T-helper 1 cell (primary cell): ENCODE data around the gene PPP2R3C.
"Not testable (repeated sequence)": the region's sequence is repeated elsewhere in the genome, so short reads cannot be mapped to it uniquely, and the experiment has no call there.

Source experiments
- DNase-seq, 5 donors: peaks; one replicate each; pipeline ENCODE4 v3.0.0-alpha.2; 2012 to 2020

Gene PPP2R3C

GRCh38 chr14:35124127-35124526 is 2.3 kb upstream of the PPP2R3C start:
- DNase-seq, result no peak

DNA sequence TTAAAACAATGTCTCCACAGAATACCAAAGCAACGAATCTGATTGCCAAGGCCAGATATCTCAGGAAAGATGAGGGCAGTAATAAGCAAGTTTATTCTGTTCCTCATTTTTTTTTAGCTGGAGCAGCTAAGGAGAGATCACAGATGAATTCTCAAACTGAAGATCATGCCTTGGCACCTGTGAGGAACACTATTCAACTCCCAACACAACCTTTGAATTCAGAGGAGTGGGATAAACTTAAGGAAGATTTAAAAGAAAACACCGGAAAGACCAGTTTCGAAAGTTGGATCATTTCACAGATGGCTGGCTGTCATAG is 1.6 kb upstream of the PPP2R3C start:
- no peak for DNase-seq

GRCh38 chr14:35122696-35123387 is 1.1 kb upstream of the PPP2R3C start:
- no peak for DNase-seq

GRCh38 chr14:35121026-35121886 is 534 bp downstream of the PPP2R3C start:
- DNase-seq, result no peak

DNA sequence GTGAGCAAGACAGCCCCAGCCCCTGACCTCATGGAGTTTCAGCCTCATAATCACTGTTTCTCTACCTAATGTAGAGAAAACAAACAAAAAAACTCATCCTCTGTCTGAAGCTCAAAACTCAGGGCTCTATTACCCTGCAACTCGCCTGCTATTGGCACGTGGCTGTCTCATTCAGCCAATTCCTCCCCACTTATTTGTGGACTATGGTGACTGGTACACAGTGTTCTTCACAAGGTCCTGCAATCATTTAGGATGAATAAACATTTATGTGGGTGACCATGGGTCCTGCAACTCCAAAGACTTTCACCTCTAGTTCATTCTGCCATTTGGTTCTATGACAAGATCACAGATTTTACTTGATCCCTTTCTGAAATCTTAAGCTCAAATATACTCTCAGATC is 4.7 kb downstream of the PPP2R3C start:
- no peak for DNase-seq

- DNase-seq, result no peak
These were observed 5.5 kb downstream of the PPP2R3C start for GRCh38 chr14:35116242-35116641.

DNA sequence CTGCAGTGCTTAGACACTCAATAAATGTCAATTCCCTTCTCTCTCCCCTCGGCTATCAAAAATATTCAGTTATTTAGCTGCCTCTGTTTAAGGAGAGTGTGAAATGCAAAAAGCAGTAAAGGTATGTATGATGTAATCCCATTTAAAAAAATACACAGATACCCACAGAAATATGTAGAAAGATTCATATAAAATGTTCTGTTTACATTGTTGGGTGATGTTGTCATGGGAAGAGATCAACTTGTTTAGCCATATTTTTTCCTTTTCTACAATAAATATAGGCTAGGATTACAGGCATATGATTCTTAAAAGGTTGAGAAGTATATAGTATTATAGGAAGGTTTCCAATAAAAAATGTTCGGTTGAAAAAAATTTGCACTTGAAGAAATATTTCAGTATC is 7.8 kb downstream of the PPP2R3C start:
- no peak for DNase-seq

GRCh38 chr14:35113308-35113950 is 8.4 kb downstream of the PPP2R3C start:
- no peak for DNase-seq

GRCh38 chr14:35112641-35113040 is 9.1 kb downstream of the PPP2R3C start:
- no peak for DNase-seq

DNA sequence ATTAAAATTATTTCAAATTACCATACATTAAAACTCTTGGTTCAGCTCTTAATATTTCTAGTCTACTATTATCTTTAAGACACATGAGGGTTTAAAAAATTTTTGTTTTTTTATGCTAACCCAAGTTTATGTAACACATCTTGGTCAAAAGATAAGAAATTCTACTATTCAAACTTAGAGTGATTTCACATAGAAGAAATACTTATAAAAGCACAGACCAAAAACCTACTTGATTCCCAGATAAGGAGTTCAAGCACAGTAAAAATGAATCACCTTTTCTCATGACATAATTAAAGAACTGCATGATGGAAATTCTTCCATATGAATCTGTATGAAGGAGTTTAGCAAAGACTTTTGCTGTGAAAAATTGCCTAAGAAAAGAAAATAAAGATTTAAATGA is 13.9 kb downstream of the PPP2R3C start:
- no peak for DNase-seq

GRCh38 chr14:35094645-35095044 is 27.1 kb downstream of the PPP2R3C start:
- not testable (repeated sequence) for DNase-seq

- DNase-seq, result no peak
These were observed 33.3 kb downstream of the PPP2R3C start for GRCh38 chr14:35088514-35088913.

DNA sequence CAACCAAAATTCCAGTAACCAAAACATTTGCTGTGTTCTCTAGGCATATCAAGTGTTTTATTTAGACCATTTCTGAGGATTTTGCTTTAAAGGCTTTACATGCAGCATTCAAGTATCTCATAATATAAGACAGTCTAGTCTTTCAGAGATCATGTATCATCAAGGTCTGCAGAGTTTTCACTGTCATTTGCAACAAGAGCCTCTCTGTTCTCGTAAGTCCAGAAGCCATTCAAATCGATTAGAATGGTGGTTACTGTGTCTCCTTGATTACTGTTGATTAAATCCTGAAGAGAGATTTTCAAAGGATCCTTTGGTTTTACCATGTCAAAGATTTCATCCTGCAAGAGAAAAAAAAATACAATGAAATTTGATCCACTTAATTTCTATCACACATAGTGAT is 36.3 kb downstream of the PPP2R3C start:
- no peak for DNase-seq

- no peak for DNase-seq
These were observed 38.1 kb downstream of the PPP2R3C start for GRCh38 chr14:35083530-35084150.

DNA sequence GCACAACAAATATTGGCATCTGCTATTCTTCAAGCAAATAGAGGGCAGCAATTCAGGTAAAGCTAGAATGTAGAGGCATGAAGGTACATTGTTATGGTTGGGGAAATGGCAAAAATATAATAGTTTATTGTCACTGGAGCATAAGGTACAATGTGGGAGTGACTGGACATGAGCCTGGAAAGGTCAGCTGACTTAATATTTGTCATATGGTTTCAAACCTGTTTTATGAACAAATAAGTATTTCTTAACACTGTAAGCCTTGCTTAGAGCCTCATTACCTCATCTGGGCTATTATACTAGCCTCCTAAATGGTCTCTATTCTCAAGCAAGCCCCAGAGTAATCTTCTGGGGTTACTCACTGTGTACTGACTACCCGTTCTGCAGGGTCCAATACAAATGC is 42.0 kb downstream of the PPP2R3C start:
- DNase-seq, result no peak

GRCh38 chr14:35078082-35078481 is 43.7 kb downstream of the PPP2R3C start:
- no peak for DNase-seq

DNA sequence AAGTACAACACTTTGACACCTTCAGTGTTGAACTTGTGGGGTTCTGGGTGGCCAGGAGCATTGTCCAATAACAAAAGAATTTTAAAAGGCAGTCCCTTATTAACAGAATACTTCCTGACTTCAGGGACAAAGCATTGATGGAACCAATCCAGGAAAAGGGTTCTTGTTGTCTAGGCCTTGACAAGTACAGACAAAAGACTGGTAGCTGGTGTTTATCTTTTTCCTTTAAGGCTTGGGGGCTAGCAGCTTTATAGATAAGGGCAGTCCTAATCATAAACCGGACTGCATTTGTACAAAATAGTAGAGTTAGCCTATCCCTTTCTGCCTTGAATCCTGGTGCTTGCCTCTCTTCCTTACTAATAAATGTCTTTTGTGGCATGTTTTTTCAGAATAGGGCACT is 48.3 kb downstream of the PPP2R3C start:
- no peak for DNase-seq

GRCh38 chr14:35072226-35072625 is 49.6 kb downstream of the PPP2R3C start:
- no peak for DNase-seq

- DNase-seq, result no peak
These were observed 53.4 kb downstream of the PPP2R3C start for GRCh38 chr14:35068238-35069012.

DNA sequence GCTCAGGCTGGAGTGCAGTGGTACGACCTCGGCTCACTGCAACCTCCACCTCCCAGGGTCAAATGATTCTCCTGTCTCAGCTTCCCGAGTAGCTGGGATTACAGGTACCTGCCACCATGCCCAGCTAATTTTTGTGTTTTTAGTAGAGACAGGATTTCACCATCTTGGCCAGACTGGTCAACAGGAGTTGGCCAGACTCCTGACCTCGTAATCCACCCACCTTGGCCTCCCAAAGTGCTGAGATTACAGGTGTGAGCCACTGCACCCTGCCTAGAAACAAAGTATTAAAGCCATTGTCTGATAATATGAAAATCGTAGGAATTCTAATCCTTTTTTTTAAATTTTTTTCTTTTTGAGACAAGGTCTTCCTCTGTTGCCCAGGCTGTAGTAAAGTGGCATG is 56.1 kb downstream of the PPP2R3C start:
- not testable (repeated sequence) for DNase-seq

DNA sequence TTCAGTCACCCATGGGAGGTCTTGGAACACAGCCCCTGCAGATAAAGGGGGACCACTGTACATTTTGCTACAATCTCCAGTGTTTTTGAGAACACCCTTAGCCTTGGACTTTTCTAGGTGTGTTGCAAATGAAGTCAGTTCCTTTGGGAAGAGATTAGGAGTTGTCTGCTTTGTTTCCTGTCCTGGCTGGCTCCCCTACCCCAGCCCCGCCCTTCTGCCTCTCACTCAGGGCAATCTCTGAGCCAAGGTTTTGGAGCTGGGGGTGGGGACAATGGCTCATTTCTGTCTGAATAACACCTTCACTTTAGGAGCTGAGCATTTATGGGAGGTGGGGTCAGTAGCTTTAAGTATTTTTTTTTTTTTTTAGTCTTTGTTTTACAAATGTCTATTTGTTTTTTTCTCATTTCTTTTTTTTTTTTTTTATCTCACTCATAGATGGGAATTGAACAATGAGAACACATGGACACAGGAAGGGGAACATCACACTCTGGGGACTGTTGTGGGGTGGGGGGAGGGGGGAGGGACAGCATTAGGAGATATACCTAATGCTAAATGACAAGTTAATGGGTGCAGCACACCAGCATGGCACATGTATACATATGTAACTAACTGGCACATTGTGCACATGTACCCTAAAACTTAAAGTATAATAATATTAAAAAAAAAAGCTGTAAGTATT is 60.5 kb downstream of the PPP2R3C start:
- not testable (repeated sequence) for DNase-seq

DNA sequence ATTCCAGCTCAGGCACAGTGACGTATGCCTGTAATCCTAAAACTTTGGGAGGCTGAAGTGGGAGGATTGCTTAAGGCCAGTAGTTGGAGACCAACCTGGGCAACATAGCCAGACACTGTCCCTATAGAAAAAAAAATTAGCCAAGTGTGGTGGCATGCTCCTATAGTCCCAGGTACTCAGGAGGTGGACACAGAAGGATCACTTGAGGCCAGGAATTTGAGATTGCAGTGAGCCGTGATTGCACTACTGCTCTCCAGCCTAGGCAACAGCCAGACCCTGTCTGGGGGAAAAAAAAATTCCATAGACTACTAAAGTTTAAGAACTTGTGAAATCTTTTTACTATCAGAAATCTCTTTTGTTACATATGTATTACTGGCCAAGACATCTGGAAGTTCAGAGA is 69.2 kb downstream of the PPP2R3C start:
- no peak for DNase-seq
